ENCODE data around the gene IGFBP5. TPM values are rescaled to one million over a fixed set of nuclear protein-coding genes. Genes with fewer than 3 reads are reported as not detected.

IGFBP5 gene
- total and polyA plus RNA-seq, 9 of the 15 experiments (the other 6 are each of a cell fraction or from before 2014, with no cell fraction given) = 0.01 to 1.9 (median 0.03) TPM; not detected in 6

DNA sequence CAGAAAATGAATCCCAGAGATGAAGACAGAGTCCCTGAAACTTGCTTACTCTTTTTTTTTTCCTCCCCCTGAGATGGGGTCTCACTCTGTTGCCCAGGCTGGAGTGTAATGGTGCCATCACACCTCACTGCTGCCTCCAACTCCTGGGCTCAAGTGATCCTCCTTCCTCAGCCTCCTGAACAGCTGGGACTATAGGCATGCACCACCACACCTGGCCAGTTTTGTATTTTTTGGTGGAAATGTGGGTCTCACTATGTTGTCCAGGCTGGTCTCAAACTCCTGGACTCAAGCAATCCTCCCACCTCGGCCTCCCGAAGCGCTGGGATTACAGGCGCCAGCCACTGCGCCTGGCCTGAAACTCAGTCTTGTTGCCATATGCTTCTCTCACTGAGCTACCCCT lies 34.3 kb downstream of the IGFBP5 start:
- H3K36me3 ChIP-seq (ENCODE audit: control insufficient read depth, insufficient read depth, low read length) = no peaks in the 10 kb centered on the region
- H3K4me1 ChIP-seq (replicated peaks in 1 of 2; ENCODE audit: control insufficient read depth in 2 of 2, insufficient read depth in 2 of 2, low read length in 2 of 2) = peaks cover 10 to 12% of the 10 kb centered on the region in 2 experiments; a peak in 4 of 5 replicates
- DNase-seq (ENCODE audit: extremely low read depth in 1 of 4, low spot score in 3 of 4) = no peak
- H3K9me3 ChIP-seq (replicated peaks; ENCODE audit: control insufficient read depth, insufficient read depth, low read depth, low read length) = no peaks in the 10 kb centered on the region
- 41% methylated on average over 5 of the region's 5 CpGs for WGBS (ENCODE audit: insufficient coverage, low coverage, missing lambda C conversion rate)
- no peak overlapping the region for H3K9ac ChIP-seq (ENCODE audit: insufficient read depth in 1 of 2, low read depth in 2 of 2, low read length in 2 of 2)
- FAIRE-seq = no peak
- no peaks in the 10 kb centered on the region for H3K79me2 ChIP-seq (ENCODE audit: control insufficient read depth, insufficient read depth, low read length)
- H3K9me1 ChIP-seq (ENCODE audit: control insufficient read depth, insufficient read depth, low read length) = no peaks in the 10 kb centered on the region
- H3K4me3 ChIP-seq = no peak overlapping the region
- TF ChIP-seq SNIP1 (IDR thresholded peaks at IDR 0.05; ENCODE audit: low read depth) (no peak), ZNF121 (CRISPR knock-in tag; conservative IDR thresholded peaks at IDR 0.05) (peak; percentile 74)
- no peak overlapping the region for H3K4me2 ChIP-seq (ENCODE audit: insufficient read depth, low read length)
- peaks cover 3 to 55% of the 10 kb centered on the region in 2 experiments; a peak in 4 of 5 replicates for H3K27me3 ChIP-seq (ENCODE audit: control insufficient read depth in 2 of 2, insufficient read depth in 2 of 2, low read length in 2 of 2)
- POLR2A ChIA-PET = interaction anchor here (0.6 kb wide), 1 partner anchor 237 kb away, joined by 3 read pairs; no protein-coding TSS in a partner anchor
- intact Hi-C loops (cut with micrococcal nuclease) (no loop called here), in situ Hi-C loops (cut with MboI) (loop anchor here (10.0 to 25.0 kb wide), 2 partner anchors 449 to 626 kb away; no protein-coding TSS in a partner anchor)
- H2AFZ ChIP-seq (ENCODE audit: low read depth, low read length) = no peak overlapping the region
- no peak overlapping the region for H3K27ac ChIP-seq (ENCODE audit: extremely low read depth, low read depth, low read length)
- CTCF ChIA-PET (ENCODE audit: low intra/inter-chr PET ratio) = interaction anchor here (1.9 kb wide), 1 partner anchor 144 kb away, joined by 10 read pairs; no protein-coding TSS in a partner anchor
- ATAC-seq = no peak
- H4K20me1 ChIP-seq (replicated peaks; ENCODE audit: control insufficient read depth, insufficient read depth, low read length) = no peaks in the 10 kb centered on the region; the same call in 1 of the 2 replicates
- no TSS peak for BruUV-seq (replicated peaks)

DNA sequence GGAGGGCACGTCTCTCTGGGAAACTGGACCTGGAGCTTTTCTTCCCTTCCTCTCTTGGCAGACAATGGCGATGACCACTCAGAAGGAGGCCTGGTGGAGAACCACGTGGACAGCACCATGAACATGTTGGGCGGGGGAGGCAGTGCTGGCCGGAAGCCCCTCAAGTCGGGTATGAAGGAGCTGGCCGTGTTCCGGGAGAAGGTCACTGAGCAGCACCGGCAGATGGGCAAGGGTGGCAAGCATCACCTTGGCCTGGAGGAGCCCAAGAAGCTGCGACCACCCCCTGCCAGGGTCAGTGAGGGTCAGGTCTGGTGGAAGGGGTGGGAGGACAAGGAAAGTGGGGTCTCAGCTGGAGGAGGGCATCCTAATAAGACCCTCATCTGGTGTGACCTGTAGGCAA lies 34.9 kb downstream of the IGFBP5 start:
- WGBS (ENCODE audit: insufficient coverage, low coverage, missing lambda C conversion rate) = 14% methylated on average over 9 of the region's 10 CpGs
- POLR2A ChIA-PET = interaction anchor here (0.6 kb wide), 1 partner anchor 26 kb away, joined by 3 read pairs; no protein-coding TSS in a partner anchor
- Histone ChIP-seq H3K4me2 (ENCODE audit: insufficient read depth, low read length) (no peak overlapping the region), H3K4me1 (replicated peaks in 1 of 2; ENCODE audit: control insufficient read depth in 2 of 2, insufficient read depth in 2 of 2, low read length in 2 of 2) (peaks cover 9 to 10% of the 10 kb centered on the region in 2 experiments; a peak in 4 of 5 replicates), H3K27me3 (ENCODE audit: control insufficient read depth in 2 of 2, insufficient read depth in 2 of 2, low read length in 2 of 2) (peaks cover 3 to 55% of the 10 kb centered on the region in 2 experiments; a peak in 4 of 5 replicates), H3K36me3 (ENCODE audit: control insufficient read depth, insufficient read depth, low read length) (no peaks in the 10 kb centered on the region), H3K27ac (ENCODE audit: extremely low read depth, low read depth, low read length) (no peak overlapping the region), H2AFZ (ENCODE audit: low read depth, low read length) (no peak overlapping the region), H3K9ac (ENCODE audit: insufficient read depth in 1 of 2, low read depth in 2 of 2, low read length in 2 of 2) (no peak overlapping the region), H3K9me1 (ENCODE audit: control insufficient read depth, insufficient read depth, low read length) (no peaks in the 10 kb centered on the region), H3K9me3 (replicated peaks; ENCODE audit: control insufficient read depth, insufficient read depth, low read depth, low read length) (no peaks in the 10 kb centered on the region), H3K79me2 (ENCODE audit: control insufficient read depth, insufficient read depth, low read length) (no peaks in the 10 kb centered on the region), H4K20me1 (replicated peaks; ENCODE audit: control insufficient read depth, insufficient read depth, low read length) (no peaks in the 10 kb centered on the region; the same call in 1 of the 2 replicates), H3K4me3 (no peak overlapping the region)
- ATAC-seq (no peak), FAIRE-seq (no peak), DNase-seq (ENCODE audit: extremely low read depth in 1 of 4, low spot score in 3 of 4) (no peak)
- CTCF ChIA-PET (ENCODE audit: low intra/inter-chr PET ratio) = interaction anchor here (1.2 kb wide), 1 partner anchor 144 kb away, joined by 3 read pairs; no protein-coding TSS in a partner anchor
- intact Hi-C loops (cut with micrococcal nuclease) (no loop called here), in situ Hi-C loops (cut with MboI) (loop anchor here (10.0 to 25.0 kb wide), 2 partner anchors 448 to 626 kb away; no protein-coding TSS in a partner anchor)
- no TSS peak for BruUV-seq (replicated peaks)
- TF ChIP-seq MECOM (CRISPR knock-in tag; IDR thresholded peaks at IDR 0.05) (no peak), DACH1 (IDR thresholded peaks at IDR 0.05; ENCODE audit: partially characterized antibody) (no peak), TEAD4 (IDR thresholded peaks at IDR 0.05; ENCODE audit: low read length) (no peak), TEAD4 (CRISPR knock-in tag; IDR thresholded peaks at IDR 0.05; ENCODE audit: borderline replicate concordance) (no peak)
- TF ChIP-seq, protein P1, sequence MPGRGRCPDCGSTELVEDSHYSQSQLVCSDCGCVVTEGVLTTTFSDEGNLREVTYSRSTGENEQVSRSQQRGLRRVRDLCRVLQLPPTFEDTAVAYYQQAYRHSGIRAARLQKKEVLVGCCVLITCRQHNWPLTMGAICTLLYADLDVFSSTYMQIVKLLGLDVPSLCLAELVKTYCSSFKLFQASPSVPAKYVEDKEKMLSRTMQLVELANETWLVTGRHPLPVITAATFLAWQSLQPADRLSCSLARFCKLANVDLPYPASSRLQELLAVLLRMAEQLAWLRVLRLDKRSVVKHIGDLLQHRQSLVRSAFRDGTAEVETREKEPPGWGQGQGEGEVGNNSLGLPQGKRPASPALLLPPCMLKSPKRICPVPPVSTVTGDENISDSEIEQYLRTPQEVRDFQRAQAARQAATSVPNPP (IDR thresholded peaks at IDR 0.05; ENCODE audit: borderline replicate concordance, insufficient read depth, insufficient read length) = no peak
- TF ChIP-seq, protein P2, sequence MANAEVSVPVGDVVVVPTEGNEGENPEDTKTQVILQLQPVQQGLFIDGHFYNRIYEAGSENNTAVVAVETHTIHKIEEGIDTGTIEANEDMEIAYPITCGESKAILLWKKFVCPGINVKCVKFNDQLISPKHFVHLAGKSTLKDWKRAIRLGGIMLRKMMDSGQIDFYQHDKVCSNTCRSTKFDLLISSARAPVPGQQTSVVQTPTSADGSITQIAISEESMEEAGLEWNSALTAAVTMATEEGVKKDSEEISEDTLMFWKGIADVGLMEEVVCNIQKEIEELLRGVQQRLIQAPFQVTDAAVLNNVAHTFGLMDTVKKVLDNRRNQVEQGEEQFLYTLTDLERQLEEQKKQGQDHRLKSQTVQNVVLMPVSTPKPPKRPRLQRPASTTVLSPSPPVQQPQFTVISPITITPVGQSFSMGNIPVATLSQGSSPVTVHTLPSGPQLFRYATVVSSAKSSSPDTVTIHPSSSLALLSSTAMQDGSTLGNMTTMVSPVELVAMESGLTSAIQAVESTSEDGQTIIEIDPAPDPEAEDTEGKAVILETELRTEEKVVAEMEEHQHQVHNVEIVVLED (CRISPR knock-in tag; IDR thresholded peaks at IDR 0.05) = no peak

Measured in K562 (cell line).